ENCODE results near the gene PAGR1.

PAGR1 gene

DNA sequence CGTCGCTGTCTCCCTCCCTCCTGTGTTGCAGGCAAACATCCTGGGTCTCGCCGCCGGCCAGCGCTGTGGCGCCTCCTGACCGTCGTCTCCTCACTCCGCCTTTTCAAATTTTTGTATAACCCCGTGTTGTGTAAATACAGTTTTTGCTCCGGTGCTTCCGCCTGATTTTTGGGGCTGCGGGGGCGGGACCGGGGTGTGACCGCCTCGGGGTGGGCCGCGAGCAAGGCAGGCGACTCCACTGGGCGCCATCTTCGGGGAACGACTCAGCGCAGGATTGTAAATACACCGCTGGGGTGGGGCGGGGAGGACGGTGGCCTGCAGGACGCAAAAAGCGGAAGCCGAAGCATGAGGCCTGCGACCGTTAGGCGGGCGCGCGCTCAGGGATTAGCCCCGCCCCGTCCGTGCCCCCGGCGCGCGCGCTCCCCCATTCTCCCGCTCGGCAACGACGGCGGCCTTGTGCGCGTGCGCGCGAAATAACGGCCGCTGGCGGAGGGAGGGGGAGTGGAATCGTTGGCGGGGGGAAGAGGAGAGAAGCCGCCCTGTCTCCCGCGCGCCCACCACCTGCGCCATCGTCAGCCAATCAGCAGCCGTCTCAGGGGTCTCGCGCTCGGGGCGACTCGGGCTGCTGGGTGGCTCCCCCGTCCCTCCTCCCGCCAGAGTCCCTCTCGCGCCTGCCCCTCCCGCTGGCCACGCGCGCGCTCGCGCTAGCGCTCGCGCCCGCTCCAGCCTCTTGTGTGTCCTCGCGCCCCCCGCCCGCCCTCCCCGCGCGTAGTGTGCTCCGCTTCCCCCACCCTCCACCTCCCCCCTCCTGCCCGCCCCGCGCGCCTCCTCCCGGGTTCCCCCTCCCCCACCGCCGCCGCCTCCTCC, 10.5 kb upstream of the PAGR1 start (continued):
- TF ChIP-seq, protein P1, sequence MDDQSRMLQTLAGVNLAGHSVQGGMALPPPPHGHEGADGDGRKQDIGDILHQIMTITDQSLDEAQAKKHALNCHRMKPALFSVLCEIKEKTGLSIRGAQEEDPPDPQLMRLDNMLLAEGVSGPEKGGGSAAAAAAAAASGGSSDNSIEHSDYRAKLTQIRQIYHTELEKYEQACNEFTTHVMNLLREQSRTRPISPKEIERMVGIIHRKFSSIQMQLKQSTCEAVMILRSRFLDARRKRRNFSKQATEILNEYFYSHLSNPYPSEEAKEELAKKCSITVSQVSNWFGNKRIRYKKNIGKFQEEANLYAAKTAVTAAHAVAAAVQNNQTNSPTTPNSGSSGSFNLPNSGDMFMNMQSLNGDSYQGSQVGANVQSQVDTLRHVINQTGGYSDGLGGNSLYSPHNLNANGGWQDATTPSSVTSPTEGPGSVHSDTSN (CRISPR knock-in tag; IDR thresholded peaks at IDR 0.05) = peak; percentile 95
- TF ChIP-seq SP3 (tag by site-specific recombination; IDR thresholded peaks at IDR 0.05) = peak; percentile 98
- peak; percentile 87; the same call in 1 of the 2 replicates for TF ChIP-seq GLI4 (tag by site-specific recombination; IDR thresholded peaks at IDR 0.05)
- no peak for TF ChIP-seq ZNF488 (tag by site-specific recombination; IDR thresholded peaks at IDR 0.05)
- TF ChIP-seq ZNF777 (tag by site-specific recombination; IDR thresholded peaks at IDR 0.05; ENCODE audit: borderline replicate concordance) = 0 out of 2 replicates have a peak, but pooled peaks have one; percentile 2
- TF ChIP-seq ZFP41 (tag by site-specific recombination; IDR thresholded peaks at IDR 0.05; ENCODE audit: borderline replicate concordance) = no peak
- peak; percentile 76 for TF ChIP-seq ZNF785 (tag by site-specific recombination; IDR thresholded peaks at IDR 0.05)
- peak; percentile 97 for TF ChIP-seq ZXDB (tag by site-specific recombination; IDR thresholded peaks at IDR 0.05)
- TF ChIP-seq, protein P2, sequence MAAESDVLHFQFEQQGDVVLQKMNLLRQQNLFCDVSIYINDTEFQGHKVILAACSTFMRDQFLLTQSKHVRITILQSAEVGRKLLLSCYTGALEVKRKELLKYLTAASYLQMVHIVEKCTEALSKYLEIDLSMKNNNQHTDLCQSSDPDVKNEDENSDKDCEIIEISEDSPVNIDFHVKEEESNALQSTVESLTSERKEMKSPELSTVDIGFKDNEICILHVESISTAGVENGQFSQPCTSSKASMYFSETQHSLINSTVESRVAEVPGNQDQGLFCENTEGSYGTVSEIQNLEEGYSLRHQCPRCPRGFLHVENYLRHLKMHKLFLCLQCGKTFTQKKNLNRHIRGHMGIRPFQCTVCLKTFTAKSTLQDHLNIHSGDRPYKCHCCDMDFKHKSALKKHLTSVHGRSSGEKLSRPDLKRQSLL (tag by site-specific recombination; IDR thresholded peaks at IDR 0.05) = peak; percentile 33; the same call in 1 of the 2 replicates
- TF ChIP-seq ZNF76 (tag by site-specific recombination; IDR thresholded peaks at IDR 0.05; ENCODE audit: borderline replicate concordance, low read depth) = peak; percentile 85
- TF ChIP-seq ZNF560 (tag by site-specific recombination; IDR thresholded peaks at IDR 0.05; ENCODE audit: borderline replicate concordance) = no peak
- TF ChIP-seq ZNF585B (tag by site-specific recombination; IDR thresholded peaks at IDR 0.05) = no peak
- TF ChIP-seq ZNF362 (tag by site-specific recombination; IDR thresholded peaks at IDR 0.05) = no peak
- peak; percentile 96 for TF ChIP-seq ZNF843 (tag by site-specific recombination; IDR thresholded peaks at IDR 0.05)
- peak; percentile 89 for TF ChIP-seq ZNF629 (tag by site-specific recombination; IDR thresholded peaks at IDR 0.05)
- peak; percentile 92 for TF ChIP-seq ZNF2 (tag by site-specific recombination; IDR thresholded peaks at IDR 0.05)
- no peak for TF ChIP-seq SETDB1 (IDR thresholded peaks at IDR 0.05; ENCODE audit: insufficient read length, low read length)
- TF ChIP-seq ZNF521 (tag by site-specific recombination; IDR thresholded peaks at IDR 0.05) = no peak
- TF ChIP-seq ZNF548 (tag by site-specific recombination; IDR thresholded peaks at IDR 0.05) = no peak
- TF ChIP-seq, protein P3, sequence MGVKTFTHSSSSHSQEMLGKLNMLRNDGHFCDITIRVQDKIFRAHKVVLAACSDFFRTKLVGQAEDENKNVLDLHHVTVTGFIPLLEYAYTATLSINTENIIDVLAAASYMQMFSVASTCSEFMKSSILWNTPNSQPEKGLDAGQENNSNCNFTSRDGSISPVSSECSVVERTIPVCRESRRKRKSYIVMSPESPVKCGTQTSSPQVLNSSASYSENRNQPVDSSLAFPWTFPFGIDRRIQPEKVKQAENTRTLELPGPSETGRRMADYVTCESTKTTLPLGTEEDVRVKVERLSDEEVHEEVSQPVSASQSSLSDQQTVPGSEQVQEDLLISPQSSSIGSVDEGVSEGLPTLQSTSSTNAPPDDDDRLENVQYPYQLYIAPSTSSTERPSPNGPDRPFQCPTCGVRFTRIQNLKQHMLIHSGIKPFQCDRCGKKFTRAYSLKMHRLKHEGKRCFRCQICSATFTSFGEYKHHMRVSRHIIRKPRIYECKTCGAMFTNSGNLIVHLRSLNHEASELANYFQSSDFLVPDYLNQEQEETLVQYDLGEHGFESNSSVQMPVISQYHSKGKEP (tag by site-specific recombination; IDR thresholded peaks at IDR 0.05) = peak; percentile 87
- peak; percentile 74 for TF ChIP-seq ZIC2 (tag by site-specific recombination; IDR thresholded peaks at IDR 0.05)
- peak; percentile 97; the same call in 1 of the 2 replicates for TF ChIP-seq ZNF660 (tag by site-specific recombination; IDR thresholded peaks at IDR 0.05)
- no peak for TF ChIP-seq ZNF121 (tag by site-specific recombination; IDR thresholded peaks at IDR 0.05)
- no peak for TF ChIP-seq ZNF350 (tag by site-specific recombination; IDR thresholded peaks at IDR 0.05)
- no peak for TF ChIP-seq ZNF514 (tag by site-specific recombination; IDR thresholded peaks at IDR 0.05)
- TF ChIP-seq ZNF248 (tag by site-specific recombination; IDR thresholded peaks at IDR 0.05) = no peak
- TF ChIP-seq ZNF175 (tag by site-specific recombination; IDR thresholded peaks at IDR 0.05) = no peak
- TF ChIP-seq ZNF701 (tag by site-specific recombination; IDR thresholded peaks at IDR 0.05) = no peak
- peak; percentile 95 for TF ChIP-seq ZNF24 (tag by site-specific recombination; IDR thresholded peaks at IDR 0.05)
- no peak for TF ChIP-seq ZNF596 (tag by site-specific recombination; IDR thresholded peaks at IDR 0.05)
- no peak for TF ChIP-seq ZNF202 (tag by site-specific recombination; IDR thresholded peaks at IDR 0.05; ENCODE audit: borderline replicate concordance)
- TF ChIP-seq BCL11B (tag by site-specific recombination; IDR thresholded peaks at IDR 0.05; ENCODE audit: low read depth) = peak; percentile 36; the same call in 1 of the 2 replicates
- no peak for TF ChIP-seq IKZF3 (tag by site-specific recombination; IDR thresholded peaks at IDR 0.05)
- TF ChIP-seq ZNF23 (tag by site-specific recombination; IDR thresholded peaks at IDR 0.05; ENCODE audit: borderline replicate concordance) = no peak
- no peak for TF ChIP-seq ZNF112 (tag by site-specific recombination; IDR thresholded peaks at IDR 0.05)
